NCI-H146 treated with DMSO at 0.1 percent for 48 hours (cell line): ENCODE measurements around the gene C9orf72.

Experiments
- DNase-seq: peaks from one replicate; lab custom pipeline; 2025; ENCODE audit not compliant: unreplicated experiment; lab: John Stamatoyannopoulos, UW

Gene C9orf72

DNA sequence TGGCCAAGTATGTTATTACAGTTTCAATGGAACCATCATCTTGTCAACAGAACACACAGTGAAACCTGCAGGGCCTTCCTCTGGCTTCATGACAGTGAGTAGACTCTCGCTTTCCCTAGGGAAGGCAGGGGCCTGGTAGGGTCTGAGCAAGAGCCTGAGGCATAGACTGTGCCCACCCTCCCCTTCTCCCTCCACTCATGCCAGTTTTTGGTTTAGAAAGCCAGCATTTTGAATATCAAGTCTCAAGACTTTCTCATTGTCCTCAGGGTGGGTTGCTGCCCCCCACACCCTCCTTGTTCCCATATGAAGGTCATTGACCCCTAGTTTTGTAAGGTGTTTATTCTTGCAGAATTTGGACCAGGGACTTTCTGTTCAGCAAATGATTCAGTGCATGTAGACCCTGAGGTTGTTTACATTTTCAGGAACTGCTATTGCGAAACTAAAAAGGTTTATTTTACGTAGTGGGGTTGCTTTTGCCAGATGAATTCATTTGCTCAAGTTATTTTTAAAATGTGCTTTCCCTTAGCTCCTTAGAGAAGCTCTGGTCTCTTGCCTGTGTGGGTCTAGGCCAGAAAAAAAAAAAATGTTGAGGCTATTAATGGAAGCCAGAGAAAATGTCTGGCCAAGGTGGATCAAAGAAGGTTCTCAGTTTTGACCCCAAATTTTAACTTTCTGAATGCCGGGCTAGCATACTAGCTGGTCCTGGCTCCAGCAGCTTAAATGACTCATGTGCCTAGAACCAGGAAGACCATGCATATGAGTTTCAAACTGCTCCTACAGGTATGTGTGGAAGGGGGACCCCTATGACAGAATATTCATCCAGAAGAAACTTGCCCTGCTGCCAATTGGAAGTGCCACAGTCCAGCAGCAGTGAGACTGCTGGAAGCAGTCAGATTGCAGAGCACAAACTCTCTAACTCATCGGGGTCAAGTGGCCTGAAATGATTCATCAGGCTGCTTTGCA is 33.5 kb downstream of the C9orf72 start:
- DNase-seq: no peak

DNA sequence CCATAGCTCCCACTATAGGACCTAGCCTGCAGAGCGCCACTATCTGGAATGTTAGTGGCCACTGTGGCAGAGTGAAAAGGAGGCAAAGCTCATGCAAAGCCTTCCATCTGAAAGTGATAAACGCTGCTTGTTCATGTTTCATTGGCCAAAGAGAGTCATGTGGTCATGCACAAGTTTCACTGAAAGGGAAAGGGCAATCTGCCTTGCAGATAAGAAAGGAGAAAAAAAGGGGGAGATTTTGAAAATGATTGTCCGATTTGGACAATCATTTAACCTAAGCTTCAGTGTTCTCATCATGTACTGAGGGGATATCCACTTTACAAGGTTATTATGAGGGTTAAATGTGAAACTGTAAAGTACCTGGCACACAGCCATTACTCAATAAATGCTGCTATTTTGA is 34.6 kb downstream of the C9orf72 start:
- DNase-seq: no peak

DNA sequence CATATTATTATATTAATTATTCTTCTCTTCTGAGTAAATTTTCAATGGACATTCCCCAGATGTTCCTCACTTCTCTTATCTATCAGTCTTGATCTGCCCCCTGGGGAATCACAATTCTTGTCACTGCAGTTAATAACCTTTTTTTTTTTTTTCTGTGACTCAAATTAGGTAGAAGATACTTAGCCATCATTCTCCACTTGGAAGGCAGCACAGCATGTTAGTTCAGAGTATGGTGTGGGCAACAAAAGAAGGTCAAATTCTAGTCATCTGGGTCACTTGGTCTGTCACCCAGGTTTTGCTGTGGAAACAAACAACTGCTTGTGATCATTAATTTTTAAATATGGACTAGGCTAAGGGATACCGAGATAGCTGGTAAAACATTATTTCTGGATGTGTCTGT is 35.5 kb downstream of the C9orf72 start:
- DNase-seq: no peak

DNA sequence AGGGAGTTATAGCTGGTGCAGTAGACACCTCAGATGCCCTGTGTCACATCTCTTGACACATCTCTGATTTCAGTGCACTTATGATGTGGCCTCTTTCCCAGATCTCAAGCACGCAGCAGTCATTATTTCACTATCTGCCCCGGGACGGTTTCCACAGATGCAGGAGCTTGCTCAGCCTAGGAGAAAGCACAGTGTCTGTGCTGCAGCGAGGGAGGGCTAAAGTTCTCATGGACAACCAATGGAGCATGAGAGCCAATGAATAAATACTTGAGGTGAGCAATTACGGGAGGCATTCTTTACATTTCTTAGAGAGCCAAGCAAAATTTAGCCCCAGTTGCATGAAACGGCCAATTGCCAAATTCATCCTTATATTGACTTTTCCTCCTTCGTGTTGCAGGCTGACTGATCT is 36.2 kb downstream of the C9orf72 start:
- no peak for DNase-seq

DNA sequence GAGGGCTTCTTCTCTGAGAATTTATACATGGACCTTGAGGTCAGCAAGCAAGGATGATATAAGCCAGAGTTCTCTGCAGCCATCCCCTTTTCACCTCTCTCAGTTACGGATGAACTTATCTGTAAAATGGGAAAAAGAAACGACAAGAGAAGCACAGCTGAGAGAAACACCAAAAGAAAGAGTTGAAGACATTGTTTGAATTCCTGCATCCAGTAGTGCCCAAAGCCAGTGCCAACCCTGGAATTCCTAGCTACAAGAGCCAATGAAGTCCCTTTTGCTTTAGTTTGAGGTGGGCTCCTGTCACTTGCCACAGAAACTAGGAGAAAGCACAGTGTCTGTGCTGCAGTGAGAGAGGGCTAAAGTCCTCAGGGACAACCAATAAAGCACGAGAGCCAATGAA is 37.1 kb downstream of the C9orf72 start:
- DNase-seq: no peak

DNA sequence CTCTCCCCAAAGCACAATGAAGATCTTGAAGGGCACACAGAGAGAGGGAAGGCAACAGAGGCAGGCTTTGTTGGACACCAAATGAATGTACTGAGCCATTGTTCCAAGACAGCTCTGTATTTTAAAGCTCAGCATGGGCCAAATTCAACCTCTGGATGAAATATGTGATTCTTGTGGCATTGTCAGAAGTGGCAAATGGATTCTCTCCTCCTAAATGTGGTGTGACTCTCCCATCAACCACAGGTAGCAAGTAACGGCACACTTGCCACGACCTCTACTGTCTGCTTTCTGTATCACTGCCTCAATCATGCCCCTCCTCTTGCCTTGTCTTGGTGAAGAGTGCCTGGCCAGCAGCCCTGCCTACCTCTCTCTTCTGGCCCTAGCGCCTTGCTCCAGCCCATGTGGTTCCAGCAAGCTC is 37.6 kb downstream of the C9orf72 start:
- DNase-seq: no peak

DNA sequence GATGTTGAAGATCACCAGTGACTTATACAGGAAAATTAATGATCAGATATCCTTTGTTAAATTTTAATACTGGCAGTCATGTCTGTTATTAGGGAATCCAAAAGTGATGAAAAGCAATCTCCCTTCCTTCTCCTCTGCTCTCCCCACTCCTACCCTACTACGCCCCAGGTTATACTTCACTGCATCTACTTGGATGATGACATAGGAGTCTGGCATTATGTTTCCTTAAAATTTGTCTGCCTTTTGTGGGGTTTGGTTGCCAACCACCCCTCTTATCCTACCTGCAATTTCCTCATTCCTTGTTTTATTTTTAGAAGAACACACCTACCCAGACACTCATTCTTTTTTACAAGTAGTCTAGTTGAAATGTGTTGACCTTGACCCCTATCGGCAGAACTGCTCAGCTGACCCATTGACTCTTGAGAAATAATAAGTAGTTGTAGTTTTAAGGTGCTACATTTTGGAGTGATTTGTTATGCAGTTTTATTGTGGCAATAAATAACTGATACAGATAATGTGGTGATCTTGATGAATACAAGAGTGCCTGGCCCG is 38.5 kb downstream of the C9orf72 start:
- no peak for DNase-seq

DNA sequence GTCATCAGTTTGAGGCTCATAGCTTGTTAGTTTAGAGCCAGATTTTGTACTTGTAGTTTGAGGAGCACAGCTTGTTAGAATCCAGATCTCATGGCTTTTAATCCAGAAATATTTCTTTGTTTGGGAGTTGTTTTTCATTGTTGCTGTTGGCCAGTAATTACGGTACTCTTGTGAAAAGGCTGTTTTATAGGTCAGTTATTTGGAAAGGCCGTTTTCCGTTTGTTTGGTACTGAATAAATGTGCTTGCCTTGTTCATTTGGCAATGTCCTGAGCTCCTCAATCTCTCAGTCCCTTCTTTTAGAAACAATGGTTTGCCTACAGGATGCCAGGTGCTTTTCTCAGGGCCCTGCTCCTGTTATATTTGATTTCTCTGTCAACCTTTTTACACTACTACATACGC is 39.1 kb downstream of the C9orf72 start:
- no peak for DNase-seq

DNA sequence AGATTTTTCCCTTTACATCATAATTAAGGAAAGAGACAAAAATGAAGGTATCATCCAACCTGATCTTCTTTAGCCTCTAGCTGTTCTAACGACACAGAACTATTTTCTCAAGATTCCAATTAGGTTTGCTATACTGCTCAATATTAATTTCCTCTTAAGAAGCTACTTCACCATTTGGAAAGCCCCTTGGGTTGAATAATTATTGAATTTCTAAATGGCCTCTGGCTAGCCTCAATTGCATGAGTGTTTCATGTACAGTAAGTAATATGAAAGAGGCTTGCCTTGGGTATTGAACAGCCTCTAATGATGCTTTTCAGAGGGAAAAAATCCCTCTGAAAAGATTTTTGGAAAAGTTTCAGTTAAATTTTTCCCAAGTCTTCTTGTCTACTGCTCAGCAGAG is 40.0 kb downstream of the C9orf72 start:
- no peak for DNase-seq

DNA sequence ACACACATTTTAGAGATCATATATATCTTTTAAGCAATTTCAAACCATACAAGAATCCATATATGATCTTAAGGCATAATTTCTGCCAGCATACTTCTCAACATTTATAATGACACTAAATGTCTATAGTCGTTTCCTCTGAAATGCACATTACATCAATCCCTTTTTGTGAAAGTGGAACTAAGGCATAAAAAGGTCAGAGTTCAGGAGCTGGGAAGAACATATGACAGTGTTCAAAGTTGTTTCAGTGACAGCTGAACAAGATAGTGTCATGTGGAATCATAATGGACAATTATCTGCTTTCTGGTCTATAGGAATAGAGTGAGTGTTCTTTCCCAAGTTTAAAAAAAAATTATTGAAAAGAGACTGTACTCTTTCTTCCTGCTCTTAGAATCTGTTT is 41.2 kb downstream of the C9orf72 start:
- no peak for DNase-seq

DNA sequence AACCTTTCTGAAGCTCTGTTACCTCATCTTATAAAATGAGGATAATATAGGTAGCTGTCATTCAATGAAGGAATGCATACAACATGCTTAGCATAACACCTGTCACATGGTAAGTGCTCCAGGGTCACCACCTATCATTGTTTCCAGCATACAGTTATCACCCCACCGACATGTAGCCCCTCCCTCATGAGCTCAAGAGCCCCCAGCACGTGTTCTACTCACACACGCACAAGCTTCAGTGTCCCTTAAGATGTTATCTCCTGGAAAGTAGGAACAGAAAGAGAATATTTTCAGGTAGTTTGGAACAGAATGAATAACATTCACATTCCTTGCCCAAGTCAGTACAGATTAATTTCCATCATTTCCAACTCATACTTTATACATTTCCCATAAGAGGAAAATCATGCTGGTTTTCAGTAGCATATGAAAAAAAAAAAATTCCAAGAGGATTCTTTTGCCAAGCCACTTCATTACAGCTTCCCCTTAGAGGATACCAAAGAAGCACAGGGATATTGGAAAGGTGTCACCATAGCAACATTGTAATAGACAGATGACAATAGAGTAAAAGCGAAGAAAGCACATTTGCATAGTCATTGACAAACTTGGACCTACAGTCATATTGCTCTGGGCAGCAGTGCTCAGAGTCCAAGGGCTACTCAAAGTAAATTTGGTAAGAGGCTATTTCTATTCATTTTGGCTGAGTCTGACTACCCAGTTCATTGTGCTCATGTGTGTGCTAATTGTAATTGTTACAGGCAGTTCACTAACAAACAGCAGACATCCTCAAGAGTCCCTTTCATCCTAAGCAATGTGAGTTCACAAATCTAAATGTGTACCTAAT is 42.1 kb downstream of the C9orf72 start:
- DNase-seq: no peak

DNA sequence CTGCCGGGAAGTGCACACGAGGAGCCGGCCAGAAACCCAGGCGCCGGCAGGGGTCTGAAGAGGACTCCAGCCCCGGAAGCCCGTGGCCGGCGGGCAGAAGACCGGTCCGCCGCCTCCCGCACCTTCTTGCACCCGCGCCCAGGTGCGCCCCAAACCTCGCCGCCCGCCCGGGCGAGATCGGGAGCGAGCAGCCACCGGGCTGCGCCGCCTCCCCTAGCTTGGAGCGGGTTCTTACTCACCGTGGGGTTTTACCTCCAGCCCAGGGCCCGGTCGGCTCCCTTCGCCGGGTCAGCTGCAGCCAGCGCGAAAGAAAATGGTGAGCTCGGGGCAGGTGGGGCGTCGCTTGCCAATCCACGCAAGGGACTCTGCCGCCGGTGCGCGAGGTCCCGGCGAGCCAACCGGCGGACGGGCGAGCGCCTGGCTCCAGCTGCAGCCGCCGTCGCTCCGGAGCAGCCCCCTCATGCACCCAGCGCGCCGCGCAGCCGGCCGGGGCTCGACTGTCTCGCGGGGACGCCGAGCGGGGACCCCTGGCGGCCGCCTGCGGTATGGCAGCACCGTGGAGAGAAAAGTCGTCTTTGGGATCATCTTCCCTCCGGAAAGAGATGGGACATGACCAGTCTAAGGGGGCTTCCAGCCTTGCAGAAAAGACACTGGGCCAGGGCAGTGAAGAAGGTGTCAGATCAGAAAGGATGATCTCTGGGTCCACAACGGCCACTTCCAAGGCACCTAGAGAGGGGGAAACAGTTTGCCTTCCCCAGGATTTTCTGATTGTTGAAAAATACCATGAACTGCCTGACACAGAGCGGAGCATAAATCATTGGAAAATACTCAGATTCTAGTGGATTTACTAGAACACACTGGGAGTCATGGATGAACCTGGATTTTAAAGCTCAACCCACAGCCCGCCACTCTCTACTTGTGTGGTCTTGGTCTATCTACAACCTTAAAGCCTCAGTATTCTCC is 43.7 kb downstream of the C9orf72 start, which contains the start of gene MOB3B:
MOB3B (minus strand) TSS at position 499 of the 963 bp plus-strand sequence. CDS start 74,264 bp downstream, outside the sequence.
- DNase-seq: peak; percentile 72

DNA sequence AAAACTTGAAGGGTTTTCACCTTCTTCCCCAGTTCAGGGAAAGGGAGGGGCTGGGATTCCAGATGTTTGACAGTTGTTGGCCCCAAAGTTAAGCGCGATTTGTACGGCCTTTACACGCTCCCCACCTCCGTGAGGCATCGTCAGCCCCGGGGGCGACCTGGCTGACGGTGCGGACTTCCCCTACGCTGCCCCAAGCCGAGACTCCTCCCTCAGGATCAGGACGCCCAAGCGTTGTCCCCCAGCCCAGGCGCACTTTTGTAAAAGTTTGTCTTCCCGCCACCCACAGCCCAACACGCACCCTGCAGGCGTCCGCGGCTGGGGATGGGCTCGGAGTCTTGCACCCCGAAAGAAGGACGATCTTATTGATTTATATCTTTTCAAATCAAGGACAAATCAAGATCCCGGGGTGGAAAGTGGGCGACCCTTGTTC is 44.4 kb downstream of the C9orf72 start:
- no peak for DNase-seq

DNA sequence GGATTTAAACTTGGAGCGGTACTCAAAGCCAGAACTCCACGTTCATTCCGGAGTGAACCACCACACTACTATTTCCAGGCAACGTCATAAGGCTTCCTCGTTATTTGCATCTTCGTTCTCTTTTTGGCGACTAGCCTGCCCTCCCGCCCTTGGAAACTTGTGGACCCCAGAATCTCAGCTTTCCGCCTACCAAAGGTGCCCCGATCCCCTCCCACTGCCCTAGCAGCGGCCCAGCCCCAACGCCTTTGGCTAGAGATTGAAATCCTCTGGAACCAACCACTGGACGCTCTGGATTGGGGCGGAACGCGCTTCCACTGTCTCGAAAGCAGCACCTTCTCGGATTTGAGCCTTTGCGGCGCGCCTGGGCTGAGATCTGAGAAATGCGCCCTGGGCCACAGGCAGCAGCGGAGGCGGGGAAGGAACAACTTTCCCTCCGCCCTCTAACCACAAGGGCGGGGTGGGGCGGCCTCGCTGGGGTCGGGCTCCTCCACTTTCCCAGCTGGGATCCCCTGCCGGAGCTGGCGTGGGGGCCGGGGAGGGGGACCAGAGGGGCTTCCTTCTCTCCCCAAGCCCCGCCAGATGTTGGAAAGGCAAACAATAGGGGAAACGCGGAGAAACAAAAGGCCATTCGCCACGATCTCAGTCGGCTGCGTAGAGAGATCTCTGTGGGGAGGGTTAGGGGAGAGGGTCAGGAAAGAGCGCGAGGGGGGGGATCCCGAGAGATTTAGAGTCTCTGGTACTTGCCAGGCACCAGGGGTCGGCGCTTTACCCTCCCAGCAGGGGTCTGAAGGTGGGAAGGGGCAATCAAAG is 45.0 kb downstream of the C9orf72 start:
- no peak for DNase-seq

DNA sequence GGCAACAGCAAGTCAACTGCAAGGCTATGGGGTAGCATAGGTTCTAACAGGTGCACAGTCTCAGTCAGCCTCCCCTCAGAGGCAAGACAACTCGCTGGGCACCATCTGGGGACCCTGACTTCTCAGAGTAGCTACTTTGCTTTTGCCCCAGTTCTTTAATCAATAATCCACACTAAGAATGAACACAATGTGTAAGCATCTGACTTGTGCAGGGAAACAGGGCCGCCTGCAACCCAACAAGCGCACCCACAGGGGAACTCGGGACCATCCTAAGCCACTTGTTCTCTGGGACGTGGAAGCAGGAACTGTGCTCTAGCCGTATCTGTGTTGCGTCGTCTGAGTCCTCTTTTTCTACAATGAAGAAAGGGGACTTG is 45.6 kb downstream of the C9orf72 start:
- no peak for DNase-seq

DNA sequence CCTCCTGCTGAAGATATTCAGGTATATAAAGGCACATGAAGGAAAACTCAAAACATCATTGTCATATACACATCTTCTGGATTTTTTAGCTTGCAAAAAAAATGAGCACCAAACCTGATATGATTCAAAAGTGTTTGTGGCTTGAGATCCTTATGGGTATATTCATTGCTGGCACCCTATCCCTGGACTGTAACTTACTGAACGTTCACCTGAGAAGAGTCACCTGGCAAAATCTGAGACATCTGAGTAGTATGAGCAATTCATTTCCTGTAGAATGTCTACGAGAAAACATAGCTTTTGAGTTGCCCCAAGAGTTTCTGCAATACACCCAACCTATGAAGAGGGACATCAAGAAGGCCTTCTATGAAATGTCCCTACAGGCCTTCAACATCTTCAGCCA is 49.0 kb downstream of the C9orf72 start, which contains the start of gene IFNK:
IFNK (plus strand) TSS at position 55 of the 400 bp plus-strand sequence; CDS start at position 102, 47 bp downstream.
- DNase-seq: no peak

DNA sequence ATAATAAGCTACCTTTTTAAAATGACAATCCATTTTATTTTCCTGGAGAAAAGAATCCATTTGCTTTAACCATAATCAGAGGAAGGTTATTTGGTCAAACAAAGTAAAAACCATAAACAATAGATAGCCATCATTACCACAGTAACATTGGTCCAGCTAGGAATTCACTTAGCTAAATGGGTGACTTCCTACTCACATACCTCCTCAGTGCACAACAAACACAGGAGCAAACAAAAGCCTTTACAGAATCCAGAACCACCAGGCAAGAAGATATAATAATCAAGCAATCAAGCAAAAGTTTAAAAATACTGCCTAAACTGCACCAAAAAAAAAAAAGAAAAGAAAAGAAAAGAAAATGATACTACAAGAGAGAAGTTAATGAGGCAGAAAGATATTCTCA is 50.1 kb downstream of the C9orf72 start:
- no peak for DNase-seq

DNA sequence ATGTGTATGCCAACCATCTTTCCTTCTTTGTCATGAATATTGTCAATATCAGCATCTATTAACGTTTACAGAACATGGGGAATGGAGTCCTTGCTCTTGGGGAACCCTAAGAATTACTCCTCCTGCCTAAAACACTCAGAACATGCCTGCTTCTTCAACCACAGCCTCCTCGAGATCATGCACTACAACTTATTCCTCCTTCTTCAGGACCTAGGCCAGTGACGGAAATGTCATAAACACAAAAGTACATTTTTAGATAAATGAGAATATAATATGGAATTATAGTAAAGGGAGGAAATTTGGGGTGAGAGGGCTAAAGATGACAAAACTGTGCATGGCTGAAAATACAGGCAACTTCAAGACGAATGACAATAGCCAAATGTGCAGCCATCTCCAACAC is 52.3 kb downstream of the C9orf72 start:
- no peak for DNase-seq
